GM13977 (cell line): ENCODE data around the gene AS3MT.

Experiments
- DNase-seq: peaks from one replicate; pipeline ENCODE4 v3.0.0; 2012; ENCODE audit warnings: low spot score
- in situ Hi-C: fragments of 300-500 bp; cut with MboI; formaldehyde crosslinking; loops from one replicate; pipeline ENCODE4 v1.12.0; 2022; ENCODE audit warnings: low sequenced_read_pairs, low pct_unique_long_range_greater_than_20kb, mixed read lengths, inconsistent platforms; ENCODE audit not compliant: unreplicated experiment
- TF ChIP-seq, protein P1 (sequence below): IDR thresholded peaks from 2 replicates; pipeline ENCODE4 v1.5.1; 2012; ENCODE audit warnings: mild to moderate bottlenecking, control low read depth; ENCODE audit not compliant: insufficient read depth; ENCODE audit errors: extremely low read depth, missing control alignments

The AS3MT gene

DNA sequence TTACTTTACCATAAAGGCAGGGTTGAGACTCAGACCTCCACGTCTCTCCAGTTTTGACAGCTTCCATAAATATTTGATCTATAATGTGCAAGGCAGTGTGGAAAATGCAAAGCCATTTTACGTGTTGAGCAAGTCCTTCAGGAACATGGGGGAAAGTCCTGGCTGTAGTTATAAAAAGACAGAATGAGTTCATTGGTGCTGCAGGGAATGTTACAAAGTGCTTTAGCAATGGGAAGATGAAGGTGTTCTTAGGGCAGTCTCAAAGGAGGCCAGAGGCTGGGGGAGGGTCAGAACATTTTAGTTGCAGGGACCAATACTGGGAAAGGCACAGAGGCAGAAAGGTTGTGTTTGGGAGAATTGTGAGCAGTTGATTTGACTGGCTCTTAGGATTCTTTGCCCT is 76.7 kb downstream of the AS3MT start:
- no peak for DNase-seq
- in situ Hi-C loops: no loop called here
- TF ChIP-seq, protein P1, sequence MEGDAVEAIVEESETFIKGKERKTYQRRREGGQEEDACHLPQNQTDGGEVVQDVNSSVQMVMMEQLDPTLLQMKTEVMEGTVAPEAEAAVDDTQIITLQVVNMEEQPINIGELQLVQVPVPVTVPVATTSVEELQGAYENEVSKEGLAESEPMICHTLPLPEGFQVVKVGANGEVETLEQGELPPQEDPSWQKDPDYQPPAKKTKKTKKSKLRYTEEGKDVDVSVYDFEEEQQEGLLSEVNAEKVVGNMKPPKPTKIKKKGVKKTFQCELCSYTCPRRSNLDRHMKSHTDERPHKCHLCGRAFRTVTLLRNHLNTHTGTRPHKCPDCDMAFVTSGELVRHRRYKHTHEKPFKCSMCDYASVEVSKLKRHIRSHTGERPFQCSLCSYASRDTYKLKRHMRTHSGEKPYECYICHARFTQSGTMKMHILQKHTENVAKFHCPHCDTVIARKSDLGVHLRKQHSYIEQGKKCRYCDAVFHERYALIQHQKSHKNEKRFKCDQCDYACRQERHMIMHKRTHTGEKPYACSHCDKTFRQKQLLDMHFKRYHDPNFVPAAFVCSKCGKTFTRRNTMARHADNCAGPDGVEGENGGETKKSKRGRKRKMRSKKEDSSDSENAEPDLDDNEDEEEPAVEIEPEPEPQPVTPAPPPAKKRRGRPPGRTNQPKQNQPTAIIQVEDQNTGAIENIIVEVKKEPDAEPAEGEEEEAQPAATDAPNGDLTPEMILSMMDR: no peak

DNA sequence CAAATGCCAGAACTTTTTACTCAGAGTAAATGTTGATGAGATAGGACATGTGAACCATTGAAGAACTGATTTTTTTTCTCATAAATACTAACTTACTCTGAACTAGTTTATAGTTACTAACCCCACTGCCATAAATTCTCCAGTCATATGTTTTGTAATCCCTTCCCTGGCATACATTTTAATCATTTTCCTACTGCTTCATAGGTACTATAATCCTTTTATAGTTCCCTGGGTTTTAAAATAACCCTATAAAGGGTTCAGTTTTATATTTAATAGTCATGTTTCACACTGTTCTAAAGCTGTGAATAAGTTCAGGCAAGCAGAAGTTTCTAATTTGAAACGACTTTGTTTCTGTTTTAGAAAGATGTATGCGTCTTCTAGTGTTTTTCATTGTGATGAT is 77.7 kb downstream of the AS3MT start:
- in situ Hi-C loops: no loop called here
- TF ChIP-seq, protein P1: no peak
- DNase-seq: no peak

DNA sequence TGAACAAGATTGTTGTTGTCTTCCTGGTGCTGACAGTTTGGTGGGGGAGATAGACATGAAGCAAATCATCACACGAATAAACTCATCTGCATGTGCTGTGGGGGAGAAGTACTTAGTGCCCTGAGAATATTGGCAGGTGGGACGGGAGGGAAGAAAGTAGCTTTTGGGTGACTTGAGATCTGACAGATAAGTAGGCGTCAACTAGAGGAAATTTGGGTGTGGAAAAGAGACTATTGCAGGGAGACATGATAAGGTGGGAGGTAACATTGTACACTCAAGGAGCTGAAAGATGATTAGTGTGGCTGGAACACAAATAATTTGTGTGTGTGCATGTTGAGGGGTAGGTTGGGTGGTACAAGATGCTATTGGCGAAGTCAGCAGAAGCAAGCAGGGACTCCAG is 78.9 kb downstream of the AS3MT start:
- DNase-seq: no peak
- TF ChIP-seq, protein P1: no peak
- in situ Hi-C loops: no loop called here

DNA sequence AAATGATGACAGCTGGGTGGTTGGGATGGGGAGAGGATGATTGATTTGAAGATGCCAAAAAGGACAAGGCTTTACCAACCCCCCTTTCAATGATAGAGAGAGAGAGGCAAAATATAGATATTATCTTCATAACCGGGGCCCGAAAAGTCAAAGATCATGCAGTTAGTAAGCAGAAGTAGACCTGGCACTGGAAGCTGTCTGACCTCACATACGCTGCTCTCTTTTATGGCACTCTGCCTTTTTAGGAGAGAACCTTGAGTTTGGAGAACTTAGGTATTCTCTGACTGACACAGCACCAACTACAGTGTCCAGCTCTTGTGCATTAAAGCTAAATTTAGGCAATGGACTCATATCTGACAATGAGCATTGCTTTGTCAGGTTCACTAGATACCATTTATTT is 79.5 kb downstream of the AS3MT start:
- in situ Hi-C loops: no loop called here
- TF ChIP-seq, protein P1: no peak
- DNase-seq: no peak

DNA sequence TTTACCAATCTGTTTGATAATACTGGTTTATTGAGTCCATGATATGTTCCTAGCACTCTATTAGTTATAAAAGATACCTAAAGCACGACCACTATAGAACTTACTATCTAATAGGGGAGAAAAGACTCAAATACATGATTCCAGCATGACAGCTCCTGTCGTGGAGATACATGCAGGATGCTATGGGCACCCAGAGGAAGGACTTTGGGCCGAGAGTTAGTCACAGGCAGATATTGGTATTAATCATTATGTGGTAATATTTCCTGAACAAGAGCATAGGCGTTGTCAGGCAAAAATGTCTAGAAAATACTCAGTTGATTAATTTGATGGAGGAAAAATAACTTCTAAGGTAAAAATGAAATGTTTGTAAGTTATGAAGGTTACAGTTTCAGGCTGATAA is 80.6 kb downstream of the AS3MT start:
- DNase-seq: no peak
- TF ChIP-seq, protein P1: no peak
- in situ Hi-C loops: no loop called here

DNA sequence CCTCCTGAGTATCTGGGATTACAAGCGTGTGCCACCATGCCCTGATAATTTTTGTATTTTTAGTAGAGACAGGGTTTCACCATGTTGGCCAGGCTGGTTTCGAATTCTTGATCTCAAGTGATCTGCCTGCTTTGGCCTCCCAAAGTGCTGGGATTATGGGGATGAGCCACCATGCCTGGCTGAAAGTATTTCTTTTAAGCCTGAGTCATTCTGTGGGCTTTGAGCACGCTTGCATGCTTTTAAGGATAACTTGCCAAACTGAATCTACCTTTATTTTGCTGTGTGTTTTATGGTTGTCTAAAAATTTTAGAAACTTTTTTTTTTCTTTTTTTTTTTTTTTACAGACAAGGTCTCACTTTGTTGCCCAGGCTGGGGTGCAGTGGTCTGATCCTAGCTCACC is 82.0 kb downstream of the AS3MT start:
- no peak for DNase-seq
- TF ChIP-seq, protein P1: no peak
- in situ Hi-C loops: no loop called here
